ENCODE measurements around the gene STARD4. TPM values are rescaled to one million over a fixed set of nuclear protein-coding genes. Genes with fewer than 3 reads are reported as not detected.

The STARD4 gene
- total RNA-seq, 4 donors from 2014 or later, result 4.2 to 8.6 (median 6.8) TPM

- H3K9me3 ChIP-seq, result no peaks in the 10 kb centered on the region
- TF ChIP-seq EP300 (IDR thresholded peaks at IDR 0.05), result no peak
- TF ChIP-seq, protein P1, sequence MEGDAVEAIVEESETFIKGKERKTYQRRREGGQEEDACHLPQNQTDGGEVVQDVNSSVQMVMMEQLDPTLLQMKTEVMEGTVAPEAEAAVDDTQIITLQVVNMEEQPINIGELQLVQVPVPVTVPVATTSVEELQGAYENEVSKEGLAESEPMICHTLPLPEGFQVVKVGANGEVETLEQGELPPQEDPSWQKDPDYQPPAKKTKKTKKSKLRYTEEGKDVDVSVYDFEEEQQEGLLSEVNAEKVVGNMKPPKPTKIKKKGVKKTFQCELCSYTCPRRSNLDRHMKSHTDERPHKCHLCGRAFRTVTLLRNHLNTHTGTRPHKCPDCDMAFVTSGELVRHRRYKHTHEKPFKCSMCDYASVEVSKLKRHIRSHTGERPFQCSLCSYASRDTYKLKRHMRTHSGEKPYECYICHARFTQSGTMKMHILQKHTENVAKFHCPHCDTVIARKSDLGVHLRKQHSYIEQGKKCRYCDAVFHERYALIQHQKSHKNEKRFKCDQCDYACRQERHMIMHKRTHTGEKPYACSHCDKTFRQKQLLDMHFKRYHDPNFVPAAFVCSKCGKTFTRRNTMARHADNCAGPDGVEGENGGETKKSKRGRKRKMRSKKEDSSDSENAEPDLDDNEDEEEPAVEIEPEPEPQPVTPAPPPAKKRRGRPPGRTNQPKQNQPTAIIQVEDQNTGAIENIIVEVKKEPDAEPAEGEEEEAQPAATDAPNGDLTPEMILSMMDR (IDR thresholded peaks at IDR 0.05), result no peak
- TF ChIP-seq POLR2A (IDR thresholded peaks at IDR 0.05; ENCODE audit: low read depth), result no peak
- no peak for TF ChIP-seq POLR2AphosphoS5 (IDR thresholded peaks at IDR 0.05)
- intact Hi-C loops (cut with DNase I), result no loop called here
- no peak for DNase-seq (ENCODE audit: extremely low spot score)
- H3K4me1 ChIP-seq, result no peaks in the 10 kb centered on the region
- 75% methylated on average over 3 of the region's 3 CpGs for WGBS
- H3K36me3 ChIP-seq, result no peaks in the 10 kb centered on the region
- H3K4me3 ChIP-seq, result no peak overlapping the region
- no peak overlapping the region for H3K27ac ChIP-seq (replicated peaks in 1 of 4)
- no peaks in the 10 kb centered on the region for H3K27me3 ChIP-seq
These were observed 51.1 kb downstream of the STARD4 start for GRCh38 chr5:111461255-111461671.

DNA sequence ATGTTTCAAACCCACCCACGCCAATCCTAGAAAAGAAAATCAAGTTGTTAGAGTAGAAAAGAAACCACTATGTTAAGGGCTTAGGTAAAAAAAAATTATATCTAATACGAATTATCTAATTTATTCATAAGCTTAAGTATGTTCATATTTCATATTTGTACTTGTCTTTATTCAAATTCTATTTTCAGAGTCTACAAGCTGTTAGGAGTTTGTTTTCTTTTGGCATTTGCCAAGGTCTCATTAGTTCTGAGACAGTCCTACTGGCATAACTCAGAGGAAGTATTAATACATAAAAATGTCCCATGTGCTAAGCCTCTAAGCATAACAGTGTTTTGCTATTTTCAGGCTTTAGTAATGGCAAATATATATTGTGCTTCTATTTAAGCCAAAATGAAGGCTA, 57.6 kb downstream of the STARD4 start:
- WGBS, result 54% methylated on average over 2 of the region's 2 CpGs
- intact Hi-C loops (cut with DNase I), result no loop called here

DNA sequence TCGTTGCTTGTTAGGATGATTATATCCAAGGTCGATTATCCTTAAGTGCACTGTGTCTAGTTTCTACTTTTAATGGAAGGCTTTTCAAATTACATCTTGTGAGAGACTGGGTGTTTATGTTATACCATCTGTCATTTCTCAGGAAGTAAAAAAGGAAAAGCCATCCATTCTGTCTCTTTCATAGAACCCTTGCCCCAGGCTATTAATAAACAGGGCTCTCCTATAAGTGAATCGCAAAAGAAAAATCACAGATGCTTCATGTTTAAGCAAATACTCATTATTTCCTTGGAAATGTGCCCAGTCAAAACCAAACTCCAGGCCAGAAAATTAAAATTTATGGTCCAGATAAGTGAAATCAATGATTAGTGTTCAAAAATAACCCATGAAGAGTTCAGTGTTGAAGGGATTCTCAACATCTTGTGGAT, 58.1 kb downstream of the STARD4 start:
- Histone ChIP-seq H3K27ac (replicated peaks in 1 of 4) (no peak overlapping the region), H3K4me1 (peaks cover 0 to 10% (median 3%) of the 10 kb centered on the region in 4 donors), H3K9me3 (no peaks in the 10 kb centered on the region), H3K36me3 (no peaks in the 10 kb centered on the region), H3K27me3 (no peaks in the 10 kb centered on the region), H3K4me3 (no peak overlapping the region)
- TF ChIP-seq EP300 (IDR thresholded peaks at IDR 0.05) (no peak), POLR2A (IDR thresholded peaks at IDR 0.05; ENCODE audit: low read depth) (no peak)
- 43% methylated on average over 3 of the region's 3 CpGs for WGBS
- intact Hi-C loops (cut with DNase I), result no loop called here
- DNase-seq (ENCODE audit: extremely low spot score), result no peak

More for the DNA sequence above, 57.6 kb downstream of the STARD4 start:
- H3K27me3 ChIP-seq, result no peaks in the 10 kb centered on the region
- TF ChIP-seq EP300 (IDR thresholded peaks at IDR 0.05) (no peak), POLR2A (IDR thresholded peaks at IDR 0.05; ENCODE audit: low read depth) (no peak), POLR2AphosphoS5 (IDR thresholded peaks at IDR 0.05) (no peak)
- TF ChIP-seq, protein P1 (IDR thresholded peaks at IDR 0.05), result no peak
- H3K9me3 ChIP-seq, result no peaks in the 10 kb centered on the region
- H3K4me3 ChIP-seq, result no peak overlapping the region
- no peak overlapping the region for H3K27ac ChIP-seq (replicated peaks in 1 of 4)
- no peak for DNase-seq (ENCODE audit: extremely low spot score)
- no peaks in the 10 kb centered on the region for H3K36me3 ChIP-seq
- peaks cover 0 to 10% (median 3%) of the 10 kb centered on the region in 4 donors for H3K4me1 ChIP-seq

DNA sequence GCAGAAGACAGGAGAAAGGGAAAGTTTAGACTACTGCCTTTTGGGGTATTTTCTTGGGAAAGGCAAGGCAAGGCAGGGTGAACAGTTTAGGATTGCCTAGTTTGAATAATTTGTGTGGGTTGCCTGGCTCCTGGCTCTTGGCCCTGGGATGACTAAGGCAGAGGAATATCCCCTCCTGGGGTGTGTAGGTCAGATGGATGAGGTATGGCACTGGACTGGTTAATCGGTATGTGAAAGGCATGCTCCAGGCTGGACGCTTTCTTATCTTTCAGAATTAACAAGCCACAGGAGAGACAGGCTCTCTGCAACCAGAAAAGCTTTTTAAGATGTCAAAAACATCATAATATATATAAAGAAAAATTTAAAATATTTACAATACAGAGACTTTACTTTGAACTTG, 58.6 kb downstream of the STARD4 start:
- TF ChIP-seq EP300 (IDR thresholded peaks at IDR 0.05), result no peak
- TF ChIP-seq, protein P1 (IDR thresholded peaks at IDR 0.05), result no peak
- no peak for TF ChIP-seq POLR2A (IDR thresholded peaks at IDR 0.05; ENCODE audit: low read depth)
- no peak for TF ChIP-seq POLR2AphosphoS5 (IDR thresholded peaks at IDR 0.05)
- Histone ChIP-seq H3K9me3 (no peaks in the 10 kb centered on the region), H3K4me3 (no peak overlapping the region), H3K27me3 (no peaks in the 10 kb centered on the region), H3K36me3 (no peaks in the 10 kb centered on the region), H3K4me1 (peaks cover 0 to 10% (median 3%) of the 10 kb centered on the region in 4 donors), H3K27ac (replicated peaks in 1 of 4) (no peak overlapping the region)
- 42% methylated on average over 2 of the region's 2 CpGs for WGBS
- DNase-seq (ENCODE audit: extremely low spot score), result no peak
- intact Hi-C loops (cut with DNase I), result no loop called here

DNA sequence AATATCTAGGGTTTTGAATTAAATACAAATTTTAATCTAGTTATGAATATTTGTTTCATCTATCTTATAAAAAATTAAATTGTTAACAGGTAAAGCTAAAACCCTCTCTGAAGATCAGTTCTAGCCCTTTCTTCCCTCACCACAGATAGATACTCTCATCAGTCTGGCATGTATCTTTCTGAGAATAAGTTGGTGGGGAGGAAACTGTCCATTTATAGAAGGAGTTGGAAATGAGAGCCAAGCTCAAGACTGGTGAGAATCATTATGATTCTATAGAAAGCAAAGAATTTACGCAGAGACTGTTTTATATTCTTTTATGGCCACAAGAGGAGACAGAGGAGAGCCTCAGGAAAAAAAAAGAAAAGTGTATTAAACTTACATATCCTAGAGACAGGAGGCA, 59.0 kb downstream of the STARD4 start:
- intact Hi-C loops (cut with DNase I), result no loop called here
- H3K9me3 ChIP-seq, result no peaks in the 10 kb centered on the region
- H3K36me3 ChIP-seq, result no peaks in the 10 kb centered on the region
- no peaks in the 10 kb centered on the region for H3K27me3 ChIP-seq
- DNase-seq (ENCODE audit: extremely low spot score), result no peak
- no peak overlapping the region for H3K27ac ChIP-seq (replicated peaks in 1 of 4)
- peaks cover 0 to 10% (median 3%) of the 10 kb centered on the region in 4 donors for H3K4me1 ChIP-seq
- 55% methylated on average over 1 of the region's 1 CpG for WGBS
- TF ChIP-seq POLR2AphosphoS5 (IDR thresholded peaks at IDR 0.05), result no peak
- no peak for TF ChIP-seq EP300 (IDR thresholded peaks at IDR 0.05)
- no peak for TF ChIP-seq POLR2A (IDR thresholded peaks at IDR 0.05; ENCODE audit: low read depth)
- TF ChIP-seq, protein P1 (IDR thresholded peaks at IDR 0.05), result no peak
- H3K4me3 ChIP-seq, result no peak overlapping the region
